ENCODE results near the gene GPR55. TPM values are rescaled to one million over a fixed set of nuclear protein-coding genes. Genes with fewer than 3 reads are reported as not detected.

Gene GPR55
- total RNA-seq, 1 donor, result under 0.01 TPM

GRCh38 chr2:230944123-230944653 lies 19.1 kb upstream of the GPR55 start:
- TF ChIP-seq, protein P1, sequence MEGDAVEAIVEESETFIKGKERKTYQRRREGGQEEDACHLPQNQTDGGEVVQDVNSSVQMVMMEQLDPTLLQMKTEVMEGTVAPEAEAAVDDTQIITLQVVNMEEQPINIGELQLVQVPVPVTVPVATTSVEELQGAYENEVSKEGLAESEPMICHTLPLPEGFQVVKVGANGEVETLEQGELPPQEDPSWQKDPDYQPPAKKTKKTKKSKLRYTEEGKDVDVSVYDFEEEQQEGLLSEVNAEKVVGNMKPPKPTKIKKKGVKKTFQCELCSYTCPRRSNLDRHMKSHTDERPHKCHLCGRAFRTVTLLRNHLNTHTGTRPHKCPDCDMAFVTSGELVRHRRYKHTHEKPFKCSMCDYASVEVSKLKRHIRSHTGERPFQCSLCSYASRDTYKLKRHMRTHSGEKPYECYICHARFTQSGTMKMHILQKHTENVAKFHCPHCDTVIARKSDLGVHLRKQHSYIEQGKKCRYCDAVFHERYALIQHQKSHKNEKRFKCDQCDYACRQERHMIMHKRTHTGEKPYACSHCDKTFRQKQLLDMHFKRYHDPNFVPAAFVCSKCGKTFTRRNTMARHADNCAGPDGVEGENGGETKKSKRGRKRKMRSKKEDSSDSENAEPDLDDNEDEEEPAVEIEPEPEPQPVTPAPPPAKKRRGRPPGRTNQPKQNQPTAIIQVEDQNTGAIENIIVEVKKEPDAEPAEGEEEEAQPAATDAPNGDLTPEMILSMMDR (IDR thresholded peaks at IDR 0.05; ENCODE audit: insufficient read depth, low read length), result no peak
- H3K4me3 ChIP-seq (ENCODE audit: low read depth, low read length), result no peak overlapping the region
- DNase-seq (ENCODE audit: low read depth), result no peak

- TF ChIP-seq, protein P1 (IDR thresholded peaks at IDR 0.05; ENCODE audit: insufficient read depth, low read length), result no peak
- DNase-seq (ENCODE audit: low read depth), result no peak
- H3K4me3 ChIP-seq (ENCODE audit: low read depth, low read length), result no peak overlapping the region
These were observed 18.2 kb upstream of the GPR55 start for GRCh38 chr2:230942920-230943896.

DNA sequence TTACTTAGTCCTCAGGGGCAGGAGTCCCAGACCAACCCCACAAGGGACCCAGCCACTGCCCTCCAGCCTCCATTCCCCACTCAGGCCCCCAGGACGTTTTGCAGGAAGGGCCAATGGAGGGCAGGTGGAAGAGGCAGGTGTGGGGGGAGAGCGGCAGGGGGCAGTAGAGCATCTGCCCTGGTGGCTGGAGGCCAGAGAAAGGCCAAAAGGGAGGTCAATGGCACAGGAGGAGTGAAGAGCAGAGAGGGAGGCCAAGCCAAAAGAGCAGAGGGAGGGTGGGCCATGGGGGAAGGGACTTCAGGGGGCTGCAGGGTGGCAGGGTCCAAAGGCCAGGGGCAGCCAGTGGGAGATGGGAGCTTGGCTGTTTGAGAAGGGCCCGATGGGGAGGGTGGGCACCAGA lies 17.3 kb upstream of the GPR55 start:
- H3K4me3 ChIP-seq (ENCODE audit: low read depth, low read length), result no peak overlapping the region
- DNase-seq (ENCODE audit: low read depth), result no peak
- TF ChIP-seq, protein P1 (IDR thresholded peaks at IDR 0.05; ENCODE audit: insufficient read depth, low read length), result no peak

GRCh38 chr2:230941202-230942180 lies 16.4 kb upstream of the GPR55 start:
- no peak for DNase-seq (ENCODE audit: low read depth)

DNA sequence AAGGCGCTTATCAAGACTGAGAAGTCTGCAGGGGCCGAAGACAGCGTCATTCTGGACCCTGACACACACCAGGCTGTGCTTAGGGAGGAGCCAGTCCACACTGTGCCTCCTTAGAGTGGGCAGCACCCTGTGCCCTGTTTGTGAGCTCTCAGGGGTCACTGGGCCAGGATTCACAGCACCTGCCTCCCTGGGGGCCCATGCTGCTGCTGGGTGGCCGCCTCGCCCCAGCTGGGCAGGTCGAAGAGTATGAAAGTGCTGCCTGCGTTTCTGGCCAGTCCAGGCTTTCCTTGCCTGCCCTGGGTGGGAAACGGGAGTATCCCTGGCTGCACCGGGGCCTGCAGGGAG lies 15.4 kb upstream of the GPR55 start:
- no peak for DNase-seq (ENCODE audit: low read depth)
- no peak overlapping the region for H3K4me3 ChIP-seq (ENCODE audit: low read depth, low read length)
- TF ChIP-seq, protein P1 (IDR thresholded peaks at IDR 0.05; ENCODE audit: insufficient read depth, low read length), result no peak

More at GRCh38 chr2:230941202-230942180, 16.4 kb upstream of the GPR55 start:
- TF ChIP-seq, protein P1 (IDR thresholded peaks at IDR 0.05; ENCODE audit: insufficient read depth, low read length), result no peak
- no peak overlapping the region for H3K4me3 ChIP-seq (ENCODE audit: low read depth, low read length)

DNA sequence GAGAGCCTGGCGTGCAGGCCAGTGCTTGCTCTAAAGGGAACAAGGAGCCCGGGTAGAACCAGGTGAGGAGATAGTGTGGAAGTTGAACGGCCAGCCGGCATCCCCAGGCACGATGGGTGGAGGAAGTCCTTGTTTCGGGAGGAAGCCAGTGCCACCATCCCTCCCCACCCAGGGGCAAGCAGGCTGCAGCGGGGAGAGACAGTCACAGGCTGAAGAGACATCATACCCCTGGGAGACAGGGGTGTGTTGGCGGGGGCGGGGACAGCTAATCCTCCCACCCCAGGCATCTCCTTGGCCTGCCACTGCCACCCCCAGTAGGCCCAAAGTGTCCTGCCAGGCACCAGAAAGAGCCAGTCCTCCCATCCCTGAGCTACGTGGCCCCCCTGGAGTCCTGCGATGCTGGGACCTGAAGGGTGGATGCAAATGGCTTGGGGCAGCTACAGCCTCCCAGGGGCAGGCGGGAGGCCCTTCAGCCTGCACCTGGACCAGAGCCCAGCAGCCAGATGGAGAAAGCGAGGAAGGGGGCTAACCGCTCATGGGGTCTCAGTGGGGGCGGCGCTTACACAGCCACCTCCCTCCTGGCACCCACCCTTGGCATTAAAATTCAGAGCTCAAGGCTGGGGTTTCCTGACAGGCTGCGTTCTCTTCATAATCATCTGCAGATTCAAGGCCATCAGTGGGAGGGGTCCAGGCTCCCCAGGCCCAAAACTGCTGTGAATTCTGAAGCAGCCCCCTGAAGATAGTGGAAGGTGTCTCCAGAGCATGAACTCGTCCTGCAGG lies 14.8 kb upstream of the GPR55 start:
- TF ChIP-seq, protein P1 (IDR thresholded peaks at IDR 0.05; ENCODE audit: insufficient read depth, low read length), result no peak
- DNase-seq (ENCODE audit: low read depth), result no peak
- H3K4me3 ChIP-seq (ENCODE audit: low read depth, low read length), result no peak overlapping the region
